Stimulated activated CD8-positive, alpha-beta memory T cell treated with anti-CD3 and anti-CD28 coated beads, Interleukin-7, amount 100 ng/mL, for 48 hours (primary cell): ENCODE results near the gene ASS1.

Experiments
- DNase-seq, 2 donors: peaks; one replicate each; pipeline ENCODE4 v3.0.0-alpha.2; 2020; ENCODE audit warnings: low read depth in 1 of 2; ENCODE audit errors: extremely low read depth in 1 of 2

The ASS1 gene

GRCh38 chr9:130417602-130418001 is 27.2 kb upstream of the ASS1 start:
- no peak for DNase-seq

GRCh38 chr9:130418776-130419175 is 26.0 kb upstream of the ASS1 start:
- no peak for DNase-seq

- DNase-seq, result no peak
Measured at GRCh38 chr9:130419521-130420035, 25.2 kb upstream of the ASS1 start.

DNA sequence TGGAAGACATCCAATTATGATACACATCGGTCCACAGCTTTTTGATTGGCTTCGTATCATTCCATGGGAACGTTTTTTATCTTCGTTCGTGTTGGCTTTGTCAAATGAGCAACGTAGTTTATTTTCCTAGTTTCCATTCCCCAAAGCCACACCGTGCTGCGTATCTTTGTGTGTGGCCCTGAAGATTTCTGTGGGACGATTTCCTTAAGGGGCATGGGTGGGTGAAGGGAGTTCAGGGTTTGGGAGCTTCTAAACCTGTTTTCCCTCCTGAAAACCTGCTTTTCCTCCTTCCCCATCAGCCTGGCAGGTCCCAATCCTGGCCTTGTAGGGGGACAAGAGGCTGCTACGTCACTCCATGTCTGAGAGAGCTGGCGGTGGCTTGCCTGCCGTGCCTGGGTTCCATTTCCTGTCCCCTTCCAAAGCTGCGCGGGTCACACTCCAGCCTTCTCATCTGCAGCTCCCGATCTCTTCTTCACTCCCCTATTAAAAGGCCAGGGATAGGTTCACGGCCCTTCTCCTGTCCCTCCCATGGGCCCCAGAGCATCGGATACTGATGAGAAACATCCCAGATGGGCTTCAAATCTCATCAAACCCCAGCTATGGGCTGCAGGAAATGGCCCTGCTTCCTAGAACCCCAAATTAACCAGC is 23.5 kb upstream of the ASS1 start:
- DNase-seq, result no peak

DNA sequence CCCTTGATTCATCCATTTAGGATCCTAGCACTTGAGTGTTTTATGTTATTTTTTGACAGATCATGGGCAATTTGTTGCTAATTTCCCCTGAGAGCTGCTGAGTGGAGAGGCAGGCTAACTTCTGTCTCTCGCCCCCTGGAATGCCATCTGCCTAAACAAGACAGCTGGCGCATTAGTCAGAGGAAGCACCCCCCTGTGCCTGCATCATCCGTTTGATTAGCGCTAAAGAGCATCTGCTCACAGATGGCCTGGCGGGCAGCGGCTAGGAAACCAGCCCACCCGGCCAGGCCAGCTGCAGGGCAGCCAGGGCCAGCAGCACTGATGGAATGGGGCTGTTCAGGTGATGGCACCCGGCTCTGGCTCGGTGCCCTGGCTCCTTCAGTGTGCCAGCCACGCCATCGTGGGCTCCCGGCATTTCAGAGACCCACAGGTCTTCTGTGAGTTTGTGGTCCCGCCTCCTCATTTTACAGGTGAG is 22.9 kb upstream of the ASS1 start:
- DNase-seq, result no peak

DNA sequence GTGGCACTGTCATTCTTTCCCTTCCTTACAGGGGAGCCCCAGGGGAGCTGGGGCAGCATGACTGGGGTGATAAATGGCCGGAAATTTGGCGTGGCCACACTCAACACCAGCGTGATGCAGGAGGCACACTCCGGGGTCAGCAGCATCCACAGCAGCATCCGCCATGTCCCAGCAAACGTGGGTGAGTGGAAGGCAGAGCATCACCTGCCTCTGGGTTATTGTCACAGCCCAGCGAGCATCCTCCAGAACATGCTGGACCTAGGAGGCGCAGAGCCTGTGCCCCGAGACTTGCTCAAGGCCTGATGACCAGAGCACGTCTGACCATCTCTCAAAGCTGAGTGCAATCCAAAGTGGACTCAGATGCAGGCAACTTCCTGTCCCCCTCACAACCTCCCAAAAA is 22.2 kb upstream of the ASS1 start:
- DNase-seq, result no peak

GRCh38 chr9:130423272-130423671 is 21.5 kb upstream of the ASS1 start:
- no peak for DNase-seq

- DNase-seq, result no peak
Measured at GRCh38 chr9:130424595-130425454, 19.9 kb upstream of the ASS1 start.

GRCh38 chr9:130425741-130426466 is 18.9 kb upstream of the ASS1 start:
- DNase-seq, result no peak

DNA sequence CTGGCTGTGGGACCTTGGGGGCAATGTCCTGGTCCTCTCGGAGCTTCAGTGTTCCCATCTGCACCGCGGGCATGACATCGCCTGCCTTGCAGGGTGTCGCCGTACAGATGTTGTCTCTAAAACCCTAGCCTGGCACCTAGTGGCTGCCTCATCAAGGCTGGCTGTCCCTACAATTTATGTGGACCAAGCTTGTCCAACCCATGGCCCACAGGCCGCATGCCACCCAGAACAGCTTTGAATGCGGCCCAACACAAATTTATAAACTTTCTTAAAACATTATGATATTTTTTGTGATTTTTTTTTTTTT is 18.3 kb upstream of the ASS1 start:
- no peak for DNase-seq

DNA sequence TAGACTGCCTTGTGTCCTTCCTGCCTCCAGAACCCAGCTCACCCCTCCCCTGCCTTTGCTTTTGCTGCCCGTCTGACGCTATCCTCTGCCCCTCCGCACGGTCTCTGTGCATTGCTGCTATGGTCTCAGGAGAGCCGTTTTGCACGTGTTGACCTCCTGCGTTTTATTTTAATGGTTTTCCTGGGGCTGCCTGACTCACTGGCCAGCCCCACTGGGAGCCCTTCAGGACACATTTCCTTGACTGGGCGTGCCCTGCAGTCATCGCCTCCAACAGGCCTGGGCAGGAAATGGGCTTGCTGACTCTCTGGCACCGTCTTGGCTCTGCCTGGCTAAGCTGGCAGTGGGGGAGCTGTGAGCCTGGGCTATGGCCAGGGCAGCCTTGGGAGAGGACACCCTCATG is 17.9 kb upstream of the ASS1 start:
- no peak for DNase-seq

DNA sequence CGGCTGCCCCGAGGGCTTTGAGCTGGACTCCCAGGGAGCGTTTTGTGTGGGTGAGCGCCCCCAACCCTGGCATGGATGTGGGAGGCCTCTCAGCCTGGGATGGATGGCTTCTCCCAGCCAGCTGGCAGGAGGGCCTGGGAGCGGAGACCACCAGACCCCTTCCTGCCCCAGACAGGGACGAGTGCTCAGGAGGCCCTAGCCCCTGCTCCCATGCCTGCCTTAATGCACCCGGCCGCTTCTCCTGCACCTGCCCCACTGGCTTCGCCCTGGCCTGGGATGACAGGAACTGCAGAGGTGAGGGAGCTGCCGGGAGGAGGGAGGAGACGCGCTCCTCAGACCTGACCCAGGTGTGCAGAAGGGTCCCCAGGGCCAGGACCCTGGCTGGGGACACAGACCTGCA is 17.4 kb upstream of the ASS1 start:
- no peak for DNase-seq

GRCh38 chr9:130428086-130428665 is 16.6 kb upstream of the ASS1 start:
- DNase-seq, result no peak

- DNase-seq, result no peak
Measured at GRCh38 chr9:130429381-130429780, 15.4 kb upstream of the ASS1 start.

DNA sequence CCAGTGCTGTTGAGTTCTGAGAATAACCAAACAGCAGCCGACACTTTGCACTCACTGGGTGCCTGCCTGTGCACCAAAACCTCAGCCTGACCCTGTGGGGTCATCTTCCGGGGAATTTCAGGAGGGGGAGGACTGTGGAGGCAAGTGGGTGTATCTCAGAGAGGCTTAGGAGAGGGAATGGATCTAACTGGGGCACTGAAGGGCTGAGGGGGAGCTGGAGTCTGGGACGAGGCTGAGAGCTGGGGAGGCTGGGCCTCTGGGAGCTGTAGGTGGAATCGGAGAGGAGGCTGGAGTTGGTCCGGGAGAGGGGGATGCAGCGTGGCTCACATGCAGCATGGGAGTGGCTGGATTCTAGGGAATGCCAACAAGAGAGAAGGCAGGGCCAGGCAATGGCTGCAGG is 14.9 kb upstream of the ASS1 start:
- DNase-seq, result no peak

GRCh38 chr9:130430232-130430631 is 14.5 kb upstream of the ASS1 start:
- no peak for DNase-seq

DNA sequence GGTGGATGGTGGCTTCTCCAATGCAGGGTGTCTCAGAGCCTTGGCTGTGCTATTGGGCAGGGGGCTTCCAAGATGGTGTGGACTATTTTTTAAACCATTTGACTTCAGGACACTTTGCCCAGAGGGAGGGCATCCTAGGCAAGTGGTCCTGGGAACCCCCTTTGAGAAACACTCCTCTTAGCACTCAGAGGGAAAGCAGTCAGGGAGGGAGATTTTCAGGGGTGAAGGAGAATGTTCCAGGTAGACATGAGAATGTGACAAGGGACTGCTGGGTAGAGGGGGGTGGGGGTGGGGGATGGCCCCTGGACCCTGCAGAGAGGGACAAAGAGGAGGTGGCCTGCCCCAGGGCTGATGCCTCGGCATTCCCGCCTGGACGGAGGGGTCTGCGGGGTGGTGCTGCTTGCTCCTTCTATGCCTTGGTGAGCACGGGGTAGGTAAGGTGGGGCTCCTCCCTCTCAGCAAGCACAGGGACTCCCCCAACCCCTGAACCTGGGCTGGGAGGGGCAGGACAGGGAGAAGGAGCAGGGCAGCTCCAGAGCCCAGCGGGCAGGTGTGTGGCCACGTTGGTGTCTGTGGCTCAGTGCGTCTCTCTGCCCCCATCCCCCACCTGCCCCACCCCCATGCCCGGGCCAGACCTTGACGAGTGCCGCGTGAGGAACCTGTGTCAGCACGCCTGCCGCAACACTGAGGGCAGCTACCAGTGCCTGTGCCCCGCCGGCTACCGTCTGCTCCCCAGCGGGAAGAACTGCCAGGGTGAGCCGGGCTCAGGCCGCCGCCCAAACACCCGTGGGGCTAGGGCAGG is 13.8 kb upstream of the ASS1 start:
- no peak for DNase-seq

DNA sequence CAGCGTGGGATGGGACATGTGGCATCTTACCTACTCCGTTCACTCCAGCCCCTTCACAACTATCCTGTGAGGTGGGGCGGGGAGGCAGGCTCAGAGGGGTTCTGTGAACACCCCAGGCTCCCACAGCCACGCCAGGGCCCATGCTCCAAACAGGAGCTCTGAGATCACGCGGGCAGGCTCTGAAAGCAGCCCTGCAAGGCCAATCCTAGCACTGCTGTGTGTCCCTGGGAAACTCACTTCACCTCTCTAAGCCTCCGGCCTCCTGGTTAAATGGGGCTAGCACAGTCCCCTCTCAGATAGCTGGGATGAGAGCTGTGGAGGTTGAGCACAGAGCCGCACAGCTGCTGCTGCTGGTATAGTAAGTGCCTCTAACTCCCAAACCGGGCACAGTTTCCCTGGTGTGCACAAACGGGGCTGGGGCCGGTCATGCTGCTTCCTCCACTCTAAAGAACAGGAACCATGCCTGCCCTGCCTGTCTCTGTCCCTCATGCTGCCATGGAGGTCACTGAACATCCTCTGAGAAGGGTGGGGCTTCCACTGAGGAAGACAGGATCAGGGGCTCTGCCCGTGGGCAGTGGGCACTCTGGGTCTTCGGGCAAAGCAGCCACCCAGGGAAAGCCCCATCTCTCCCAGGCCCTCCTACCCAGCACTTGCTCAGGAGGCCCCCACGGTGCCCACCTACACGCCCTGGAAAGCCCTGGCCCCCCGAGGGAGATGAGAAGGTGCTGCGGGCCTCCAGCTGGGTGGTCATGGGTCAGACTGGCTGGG is 13.0 kb upstream of the ASS1 start:
- no peak for DNase-seq

- no peak for DNase-seq
Measured at GRCh38 chr9:130432362-130432761, 12.4 kb upstream of the ASS1 start.

DNA sequence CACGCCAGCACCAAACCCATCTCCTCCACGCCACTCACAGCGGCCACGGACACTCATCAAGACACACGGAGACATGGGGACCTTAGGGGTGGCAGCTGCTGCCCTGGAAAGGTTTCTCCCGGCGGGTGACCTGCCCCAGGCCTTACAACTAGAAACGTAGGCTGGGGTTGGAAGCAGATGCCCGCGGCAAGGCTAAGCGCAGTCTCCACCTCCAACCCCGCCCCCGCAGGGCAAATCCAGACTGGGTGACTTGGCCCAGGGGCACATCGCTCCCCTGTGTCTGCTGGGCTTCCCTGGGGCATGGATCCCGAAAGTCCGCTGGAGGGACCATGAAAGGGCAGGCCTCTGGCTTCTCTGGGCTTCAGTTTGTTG is 12.0 kb upstream of the ASS1 start:
- DNase-seq, result no peak
